Fibroblast of the aortic adventitia (primary cell): ENCODE data around the gene CRHR2. TPM values are rescaled to one million over a fixed set of nuclear protein-coding genes. Genes with fewer than 3 reads are reported as not detected.

ENCODE experiments used
- DNase-seq: peaks from one replicate; pipeline ENCODE4 v3.0.0-alpha.2; 2010; ENCODE audit warnings: low read depth
- H3K4me3 ChIP-seq: 2 replicates; pipeline ENCODE4 v1.5.1; 2011; ENCODE audit warnings: low read depth, mild to moderate bottlenecking, control low read depth, low read length, moderate library complexity
- CTCF ChIP-seq: IDR thresholded peaks from 2 replicates; pipeline ENCODE4 v1.5.1; 2011; ENCODE audit warnings: mild to moderate bottlenecking, low read length, control low read depth, inconsistent platforms; ENCODE audit not compliant: insufficient read depth
- total RNA-seq: library from RNA; depleted of rRNA; stranded (reverse); fragments of >200 nt; gene quantifications from 2 replicates; pipeline ENCODE4 v1.2.3, GENCODE V29; 2012; ENCODE audit warnings: low replicate concordance

CRHR2 gene
- total RNA-seq = not detected in 2 replicates

- TF ChIP-seq CTCF = no peak
- no peak for DNase-seq
- no peak within 1 kb of the TSS for H3K4me3 ChIP-seq
These were observed at the start of gene CRHR2 for GRCh38 chr7:30682212-30683083. Gene CRHR2 (minus strand): TSS chr7:30682456. CDS start chr7:30682280, 176 bp downstream.

GRCh38 chr7:30731581-30731980, 49.3 kb upstream of the CRHR2 start:
- no peak overlapping the region for H3K4me3 ChIP-seq
- TF ChIP-seq CTCF = no peak
- no peak for DNase-seq

GRCh38 chr7:30730996-30731395, 48.7 kb upstream of the CRHR2 start:
- no peak for DNase-seq
- TF ChIP-seq CTCF = no peak
- H3K4me3 ChIP-seq = no peak overlapping the region

- no peak for TF ChIP-seq CTCF
- DNase-seq = no peak
- H3K4me3 ChIP-seq = no peak overlapping the region
These were observed 47.8 kb upstream of the CRHR2 start for GRCh38 chr7:30730097-30730496.

- no peak overlapping the region for H3K4me3 ChIP-seq
- no peak for DNase-seq
- TF ChIP-seq CTCF = no peak
These were observed 47.4 kb upstream of the CRHR2 start for GRCh38 chr7:30729642-30730041.

- no peak overlapping the region for H3K4me3 ChIP-seq
- DNase-seq = no peak
- TF ChIP-seq CTCF = no peak
These were observed 46.4 kb upstream of the CRHR2 start for GRCh38 chr7:30728591-30729100.
